Mesothelial cell of epicardium (in vitro differentiated cells): ENCODE data around the gene DLX1. TPM values are rescaled to one million over a fixed set of nuclear protein-coding genes. Genes with fewer than 3 reads are reported as not detected.

Experiments used
- DNase-seq, 2 experiments: peaks; one replicate each; pipeline ENCODE4 v3.0.0; 2021; ENCODE audit warnings: low spot score in 2 of 2; ENCODE audit not compliant: unreplicated experiment in 2 of 2
- H3K27ac Mint-ChIP-seq: 2 replicates; pipeline ENCODE4 v1.8.0; 2021; ENCODE audit warnings: mixed read lengths
- H3K27me3 Mint-ChIP-seq: 2 replicates; pipeline ENCODE4 v1.8.0; 2021; ENCODE audit warnings: low read depth, mixed read lengths
- H3K36me3 Mint-ChIP-seq: 2 replicates; pipeline ENCODE4 v1.8.0; 2021; ENCODE audit warnings: mixed read lengths
- H3K4me1 Mint-ChIP-seq: 2 replicates; pipeline ENCODE4 v1.8.0; 2021; ENCODE audit warnings: mixed read lengths
- H3K4me3 Mint-ChIP-seq: 2 replicates; pipeline ENCODE4 v1.8.0; 2021; ENCODE audit warnings: mild to moderate bottlenecking, moderate library complexity, mixed read lengths
- H3K9me3 Mint-ChIP-seq: 2 replicates; pipeline ENCODE4 v1.8.0; 2021; ENCODE audit warnings: mixed read lengths
- CTCF ChIP-seq: fragments of 200-600 bp; sonication (generic); IDR thresholded peaks from one replicate; pipeline ENCODE4 v1.5.0; 2021; ENCODE audit warnings: antibody characterized with exemption; ENCODE audit not compliant: unreplicated experiment
- total RNA-seq: library from RNA; stranded (reverse); gene quantifications from 3 replicates; pipeline ENCODE4 v1.2.1, GENCODE V29; 2021

Gene DLX1
- total RNA-seq, 1 donor from 2014 or later = 5.9 TPM

- no peak for TF ChIP-seq CTCF
- no peak overlapping the region for H3K27ac Mint-ChIP-seq
- H3K4me3 Mint-ChIP-seq = peak overlapping the region; percentile 91
- no peaks in the 10 kb centered on the region for H3K9me3 Mint-ChIP-seq
- H3K27me3 Mint-ChIP-seq = peaks cover 98% of the 10 kb centered on the region
- DNase-seq = no peak
- H3K36me3 Mint-ChIP-seq = peaks cover 14% of the 10 kb centered on the region
- H3K4me1 Mint-ChIP-seq = peaks cover 57% of the 10 kb centered on the region
Measured at GRCh38 chr2:172083628-172084394, 1.5 kb upstream of the DLX1 start.

- Mint-ChIP-seq H3K27me3 (peaks cover 97% of the 10 kb centered on the region), H3K27ac (no peak overlapping the region), H3K36me3 (peaks cover 14% of the 10 kb centered on the region), H3K4me3 (peak overlapping the region; percentile 91), H3K9me3 (no peaks in the 10 kb centered on the region), H3K4me1 (peaks cover 57% of the 10 kb centered on the region)
- no peak for DNase-seq
- no peak for TF ChIP-seq CTCF
Measured at GRCh38 chr2:172084395-172084644, 987 bp upstream of the DLX1 start.

- Mint-ChIP-seq H3K27me3 (peaks cover 97% of the 10 kb centered on the region), H3K4me3 (peak overlapping the region; percentile 91), H3K4me1 (peaks cover 57% of the 10 kb centered on the region), H3K36me3 (peaks cover 12% of the 10 kb centered on the region), H3K27ac (peak overlapping the region; percentile 99), H3K9me3 (no peaks in the 10 kb centered on the region)
- DNase-seq = peak; percentile 79 to 88
- no peak for TF ChIP-seq CTCF
Measured at GRCh38 chr2:172084645-172085459, 455 bp upstream of the DLX1 start.

- Mint-ChIP-seq H3K27me3 (peaks cover 95% of the 10 kb centered on the region), H3K36me3 (peaks cover 8% of the 10 kb centered on the region), H3K27ac (peak overlapping the region; percentile 99), H3K9me3 (no peaks in the 10 kb centered on the region), H3K4me3 (peak overlapping the region; percentile 91), H3K4me1 (peaks cover 57% of the 10 kb centered on the region)
- DNase-seq = peak; percentile 30 to 68
- TF ChIP-seq CTCF = peak; percentile 56
Measured at GRCh38 chr2:172086241-172087206, 1.2 kb downstream of the DLX1 start.

GRCh38 chr2:172087207-172087779 lies 2.0 kb downstream of the DLX1 start:
- DNase-seq = no peak
- peaks cover 57% of the 10 kb centered on the region for H3K4me1 Mint-ChIP-seq
- H3K9me3 Mint-ChIP-seq = no peaks in the 10 kb centered on the region
- peaks cover 8% of the 10 kb centered on the region for H3K36me3 Mint-ChIP-seq
- peak overlapping the region; percentile 91 for H3K4me3 Mint-ChIP-seq
- peaks cover 95% of the 10 kb centered on the region for H3K27me3 Mint-ChIP-seq
- peak overlapping the region; percentile 99 for H3K27ac Mint-ChIP-seq
- TF ChIP-seq CTCF = no peak
